GM20000 (cell line): ENCODE data around the gene NUDT8.

Source experiments
- DNase-seq: peaks from one replicate; pipeline ENCODE4 v3.0.0; 2012; ENCODE audit warnings: low spot score
- TF ChIP-seq, protein P1 (sequence below): IDR thresholded peaks from 2 replicates; pipeline ENCODE4 v1.5.1; 2012; ENCODE audit warnings: mild to moderate bottlenecking, control low read depth; ENCODE audit errors: extremely low read depth, missing control alignments

NUDT8 gene

DNA sequence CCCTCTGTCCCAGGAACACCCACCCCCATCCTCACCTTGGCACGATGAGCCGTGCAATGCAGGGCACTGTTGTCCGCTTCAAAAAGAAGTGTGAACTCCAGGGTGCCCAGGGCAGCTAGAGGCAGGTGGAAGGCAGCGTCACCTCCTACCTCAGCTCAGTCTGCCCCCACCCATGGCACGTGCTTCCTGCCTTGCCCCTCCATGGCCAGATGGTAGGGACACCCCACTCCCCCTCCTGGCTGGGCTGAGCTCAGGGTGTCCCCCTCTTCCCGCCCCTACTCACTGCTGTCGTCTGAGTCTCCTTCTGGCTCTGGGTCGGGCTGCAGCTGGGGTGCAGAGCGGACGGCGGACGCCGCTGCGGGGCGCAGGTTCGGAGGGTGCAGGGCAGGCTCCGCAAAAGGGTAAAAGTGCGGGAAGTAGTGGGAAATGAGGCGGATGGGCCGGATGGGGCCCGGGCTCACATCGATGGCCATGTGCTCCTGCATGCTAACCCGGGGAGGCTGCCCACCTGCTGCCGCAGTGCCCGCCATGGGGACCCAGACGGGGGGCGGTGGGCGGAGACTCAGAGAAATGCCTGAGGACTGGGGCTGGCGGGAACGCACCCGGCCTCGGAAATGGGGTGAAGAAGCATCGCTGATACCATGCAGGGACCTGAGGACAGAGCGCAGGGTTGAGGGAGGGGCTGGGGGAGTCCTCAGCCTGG is 13.9 kb downstream of the NUDT8 start:
- no peak for DNase-seq
- TF ChIP-seq, protein P1, sequence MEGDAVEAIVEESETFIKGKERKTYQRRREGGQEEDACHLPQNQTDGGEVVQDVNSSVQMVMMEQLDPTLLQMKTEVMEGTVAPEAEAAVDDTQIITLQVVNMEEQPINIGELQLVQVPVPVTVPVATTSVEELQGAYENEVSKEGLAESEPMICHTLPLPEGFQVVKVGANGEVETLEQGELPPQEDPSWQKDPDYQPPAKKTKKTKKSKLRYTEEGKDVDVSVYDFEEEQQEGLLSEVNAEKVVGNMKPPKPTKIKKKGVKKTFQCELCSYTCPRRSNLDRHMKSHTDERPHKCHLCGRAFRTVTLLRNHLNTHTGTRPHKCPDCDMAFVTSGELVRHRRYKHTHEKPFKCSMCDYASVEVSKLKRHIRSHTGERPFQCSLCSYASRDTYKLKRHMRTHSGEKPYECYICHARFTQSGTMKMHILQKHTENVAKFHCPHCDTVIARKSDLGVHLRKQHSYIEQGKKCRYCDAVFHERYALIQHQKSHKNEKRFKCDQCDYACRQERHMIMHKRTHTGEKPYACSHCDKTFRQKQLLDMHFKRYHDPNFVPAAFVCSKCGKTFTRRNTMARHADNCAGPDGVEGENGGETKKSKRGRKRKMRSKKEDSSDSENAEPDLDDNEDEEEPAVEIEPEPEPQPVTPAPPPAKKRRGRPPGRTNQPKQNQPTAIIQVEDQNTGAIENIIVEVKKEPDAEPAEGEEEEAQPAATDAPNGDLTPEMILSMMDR, result no peak

DNA sequence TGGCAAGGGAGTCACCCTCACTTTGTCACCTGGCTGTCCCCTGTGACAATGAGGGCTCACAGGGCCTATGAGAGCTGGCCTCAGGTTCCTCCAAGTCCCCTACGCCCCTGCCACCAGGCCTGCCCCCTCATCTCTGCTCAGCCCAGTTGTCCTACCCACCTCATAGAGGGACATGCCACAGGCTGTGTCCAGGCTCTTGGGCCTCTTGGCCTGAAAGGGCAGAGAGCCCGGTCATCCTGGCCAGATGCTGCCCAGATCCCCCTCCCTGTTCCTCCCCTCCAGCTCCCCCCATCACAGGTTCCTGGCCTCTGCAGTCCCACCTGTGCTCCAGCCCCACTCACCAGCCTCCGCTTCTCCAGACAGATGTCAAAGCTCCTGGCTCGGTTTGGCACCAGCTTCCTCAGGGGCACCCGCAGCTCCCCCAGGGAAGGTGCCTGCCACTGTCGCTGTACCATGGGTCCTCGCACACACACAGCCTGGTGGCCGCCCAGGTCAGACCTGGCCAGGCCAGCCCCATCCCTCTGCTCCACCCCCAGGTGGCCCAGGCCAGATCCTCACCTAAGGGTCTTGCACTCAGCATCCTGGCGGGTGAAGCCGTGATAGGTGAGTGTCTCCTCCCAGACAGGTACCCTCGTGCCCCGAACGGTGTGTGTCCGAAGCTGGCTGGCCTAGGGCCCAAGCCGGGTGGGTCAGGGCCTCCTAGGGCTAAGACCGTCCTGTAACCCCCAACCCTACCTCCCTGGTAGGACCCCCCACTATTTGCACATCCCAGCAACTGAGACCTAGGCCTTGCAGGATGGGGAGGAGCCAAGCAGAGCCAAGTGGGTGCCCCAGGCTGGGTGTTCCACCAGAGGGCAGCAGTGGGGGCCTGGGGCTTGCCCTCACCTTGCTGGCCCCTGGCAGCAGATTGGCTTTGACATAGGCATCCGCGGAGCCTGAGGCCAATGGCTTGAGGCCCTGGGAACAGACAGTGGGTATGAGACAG is 14.7 kb downstream of the NUDT8 start:
- TF ChIP-seq, protein P1, result peak; percentile 52
- DNase-seq, result peak; percentile 73

DNA sequence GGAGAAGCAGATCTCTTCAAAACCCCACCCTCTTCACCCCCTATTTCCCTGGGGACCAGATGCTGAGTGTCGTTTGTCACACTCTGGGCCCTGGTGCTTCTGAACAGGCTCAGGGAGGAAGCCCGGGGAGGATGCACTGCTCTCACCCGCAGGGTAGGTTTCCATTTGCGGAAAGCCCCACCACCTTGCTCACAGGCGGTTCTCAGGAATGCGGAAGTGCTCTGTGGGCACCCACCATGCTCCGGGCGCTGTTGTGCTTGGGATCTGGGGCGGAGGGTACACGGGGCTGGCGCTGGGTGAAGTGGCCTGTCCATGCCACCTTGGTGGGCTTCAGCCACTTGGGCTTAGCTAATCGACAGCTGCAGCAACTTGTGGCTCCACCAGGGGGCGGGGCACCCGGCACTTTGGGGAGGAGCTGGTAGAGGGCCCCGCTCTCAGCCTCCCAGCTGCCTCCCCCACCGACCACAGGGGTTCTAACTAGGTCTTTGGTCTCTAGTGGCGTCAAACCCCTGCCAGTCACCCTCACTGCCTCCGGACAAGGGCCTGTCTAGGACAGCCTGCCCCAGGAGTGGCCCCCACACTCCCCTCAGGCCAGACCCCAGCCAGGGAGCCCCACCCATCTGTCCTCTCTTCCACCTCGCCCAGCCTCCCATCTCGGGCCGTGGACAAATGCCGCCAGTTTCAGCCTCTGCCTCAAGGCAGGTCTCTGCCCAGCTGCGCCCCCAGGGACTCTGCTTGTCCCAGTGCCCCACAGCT is 15.6 kb downstream of the NUDT8 start:
- TF ChIP-seq, protein P1, result peak; percentile 38
- peak; percentile 88 for DNase-seq

DNA sequence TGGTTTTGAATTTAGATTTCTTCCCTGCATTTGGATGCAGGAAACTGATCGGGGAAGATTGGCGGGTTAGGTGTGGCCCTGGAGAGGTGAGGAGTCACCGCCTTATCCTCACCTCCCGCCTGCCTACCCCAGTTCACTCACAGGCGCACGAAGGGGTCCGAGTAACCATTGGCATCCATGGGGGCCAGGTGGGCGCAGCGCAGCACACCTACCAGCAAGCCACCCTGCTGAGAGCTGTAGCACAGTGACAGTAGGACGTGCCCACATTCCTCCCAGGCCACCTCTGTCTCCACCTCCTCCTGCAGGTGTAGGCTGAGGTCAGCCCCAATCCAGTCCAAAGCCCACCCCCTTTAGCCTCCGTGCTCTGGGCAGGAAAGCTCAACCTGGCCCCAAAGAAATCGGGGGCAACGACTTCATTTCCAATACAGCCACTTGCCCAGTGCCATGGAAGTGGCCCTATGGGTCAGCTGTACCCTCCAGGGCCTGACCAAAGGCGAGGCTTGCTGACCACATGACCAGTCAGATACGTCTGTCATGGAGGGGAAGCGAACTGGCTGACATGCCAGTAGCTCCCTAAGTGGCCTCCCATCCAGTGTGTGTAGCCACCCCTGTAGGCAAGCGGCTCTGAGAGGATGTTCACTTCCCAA is 16.3 kb downstream of the NUDT8 start:
- TF ChIP-seq, protein P1, result no peak
- no peak for DNase-seq

DNA sequence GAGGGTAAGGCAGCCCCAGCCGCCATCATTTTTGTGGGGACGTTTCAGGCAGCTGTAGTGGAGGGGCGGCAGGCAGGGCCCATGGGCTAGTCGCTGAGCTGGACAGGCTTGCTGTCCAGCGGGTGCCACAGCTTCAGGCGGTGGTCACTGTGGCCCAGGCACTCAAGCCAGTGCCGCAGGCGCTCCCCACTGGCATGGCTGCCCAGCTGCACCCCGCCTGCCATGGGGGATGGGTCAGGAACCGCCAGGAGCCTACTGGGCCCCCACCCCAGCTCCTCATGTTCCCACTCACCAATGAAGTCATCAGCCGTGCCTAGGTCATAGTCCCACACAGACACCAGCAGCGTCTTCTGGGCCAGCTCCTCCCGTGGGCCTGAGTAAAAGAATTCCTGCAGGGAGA is 17.0 kb downstream of the NUDT8 start:
- DNase-seq, result no peak
- TF ChIP-seq, protein P1, result no peak

DNA sequence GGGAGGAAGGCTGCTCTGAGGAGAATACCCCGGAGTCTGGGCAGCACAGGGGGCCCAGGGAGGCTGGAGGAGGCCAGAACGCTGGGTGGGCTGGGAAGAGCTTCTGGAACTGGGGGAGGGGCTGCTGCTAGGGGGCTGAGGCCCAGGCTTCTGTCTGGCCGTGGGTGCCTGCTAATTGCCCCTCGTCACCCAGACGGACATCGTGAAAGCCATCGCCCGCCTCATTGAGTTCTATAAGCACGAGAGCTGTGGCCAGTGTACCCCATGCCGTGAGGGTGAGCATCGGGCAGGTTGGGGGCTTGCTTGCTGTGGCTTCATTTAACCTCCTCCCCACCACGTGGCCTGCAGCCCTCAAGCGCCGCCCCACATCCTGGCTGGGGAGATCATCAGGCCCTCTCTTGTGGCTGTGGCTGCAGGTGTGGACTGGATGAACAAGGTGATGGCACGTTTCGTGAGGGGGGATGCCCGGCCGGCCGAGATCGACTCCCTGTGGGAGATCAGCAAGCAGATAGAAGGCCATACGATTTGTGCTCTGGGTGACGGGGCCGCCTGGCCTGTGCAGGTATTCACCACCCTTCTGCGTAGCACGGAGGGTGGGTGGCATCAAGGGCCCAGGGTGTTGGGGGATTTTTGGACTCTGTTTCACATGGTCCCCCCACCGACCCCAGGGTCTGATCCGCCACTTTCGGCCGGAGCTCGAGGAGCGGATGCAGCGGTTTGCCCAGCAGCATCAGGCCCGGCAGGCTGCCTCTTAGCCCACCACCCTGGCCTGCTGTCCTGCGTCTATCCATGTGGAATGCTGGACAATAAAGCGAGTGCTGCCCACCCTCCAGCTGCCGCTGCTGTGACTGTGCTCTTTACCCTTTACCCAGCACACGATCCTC is 17.8 kb downstream of the NUDT8 start:
- TF ChIP-seq, protein P1, result no peak

More for the DNA sequence above, 17.8 kb downstream of the NUDT8 start:
- no peak for DNase-seq
